CD4-positive, alpha-beta memory T cell (primary cell): ENCODE data around the gene NAB1. TPM values are rescaled to one million over a fixed set of nuclear protein-coding genes. Genes with fewer than 3 reads are reported as not detected.

Experiments
- CTCF ChIA-PET: fragments of 350-600 bp; sonication (Branson Sonifier 250); formaldehyde crosslinking; loops from one replicate; lab custom pipeline; 2021; ENCODE audit warnings: inconsistent platforms; ENCODE audit not compliant: partially characterized antibody; lab: Charles Lee
- POLR2A ChIA-PET: fragments of 350-600 bp; sonication (Branson Sonifier 250); formaldehyde crosslinking; loops from one replicate; lab custom pipeline; 2021; ENCODE audit not compliant: partially characterized antibody; lab: Charles Lee
- DNase-seq, 5 donors: peaks; one replicate each; pipeline versions ENCODE4 v3.0.0 to v3.0.0-alpha.2; 2020 to 2022; ENCODE audit warnings: mixed read lengths in 1 of 5
- H3K27ac ChIP-seq: one replicate; pipeline ENCODE4 v1.7.0; 2013; ENCODE audit warnings: low read depth, low read length
- H3K27me3 ChIP-seq: 2 replicates; pipeline ENCODE4 v1.7.0; 2013; ENCODE audit warnings: mild to moderate bottlenecking, low read length, moderate library complexity; ENCODE audit not compliant: insufficient read depth
- H3K36me3 ChIP-seq: 2 replicates; pipeline ENCODE4 v1.7.0; 2013; ENCODE audit warnings: mild to moderate bottlenecking, low read length, moderate library complexity; ENCODE audit not compliant: insufficient read depth
- H3K4me1 ChIP-seq: 2 replicates; pipeline ENCODE4 v1.7.0; 2013; ENCODE audit warnings: mild to moderate bottlenecking, low read length, moderate library complexity; ENCODE audit not compliant: insufficient read depth
- H3K4me3 ChIP-seq, 2 donors: one replicate each; pipeline ENCODE4 v1.7.0; 2013; ENCODE audit warnings: low read length in 2 of 2, mild to moderate bottlenecking in 1 of 2
- H3K9me3 ChIP-seq, 2 donors: one replicate each; pipeline ENCODE4 v1.7.0; 2013; ENCODE audit warnings: low read length in 2 of 2, control low read depth in 1 of 2; ENCODE audit not compliant: control insufficient read depth in 1 of 2
- H3K27ac Mint-ChIP-seq, 7 donors: one replicate each; pipeline ENCODE4 v1.8.0; 2020 to 2021; ENCODE audit warnings: mixed read lengths in 7 of 7, mild to moderate bottlenecking in 6 of 7, inconsistent platforms in 3 of 7, moderate library complexity in 3 of 7
- H3K27me3 Mint-ChIP-seq, 2 donors: one replicate each; pipeline ENCODE4 v1.8.0; 2020 to 2021; ENCODE audit warnings: mixed read lengths in 2 of 2
- H3K36me3 Mint-ChIP-seq, 2 donors: one replicate each; pipeline ENCODE4 v1.8.0; 2020 to 2021; ENCODE audit warnings: mixed read lengths in 2 of 2, inconsistent platforms in 1 of 2, mild to moderate bottlenecking in 1 of 2
- H3K4me1 Mint-ChIP-seq, 4 donors: one replicate each; pipeline ENCODE4 v1.8.0; 2020 to 2021; ENCODE audit warnings: mixed read lengths in 4 of 4, mild to moderate bottlenecking in 1 of 4
- H3K4me3 Mint-ChIP-seq, 8 donors: one replicate each; pipeline ENCODE4 v1.8.0; 2020 to 2021; ENCODE audit warnings: mixed read lengths in 8 of 8, mild to moderate bottlenecking in 7 of 8, moderate library complexity in 6 of 8, inconsistent platforms in 3 of 8
- H3K9me3 Mint-ChIP-seq, 8 donors: one replicate each; pipeline ENCODE4 v1.8.0; 2020 to 2021; ENCODE audit warnings: mixed read lengths in 8 of 8, mild to moderate bottlenecking in 5 of 8, inconsistent platforms in 3 of 8, moderate library complexity in 1 of 8
- intact Hi-C: fragments of 100-400 bp; cut with micrococcal nuclease; formaldehyde crosslinking; loops from one replicate; pipeline ENCODE4 v1.15.1; 2023
- polyA plus RNA-seq, 2 donors: library from polyadenylated mRNA; unstranded; fragments of 300-500 nt; fragmentation: Illumina TruSeq; gene quantifications; one replicate each; pipeline ENCODE4 v1.2.3, GENCODE V29; 2021
- total RNA-seq, 2 experiments: library from RNA; stranded (reverse); gene quantifications; one replicate each; pipeline ENCODE4 v1.2.3, GENCODE V29; 2021

Gene NAB1
- total and polyA plus RNA-seq, 4 experiments from 2014 or later = 2.8 to 30.7 (median 13.9) TPM

- H3K27ac Mint-ChIP-seq = peak overlapping the region in 5 of 7 donors; percentile 18 to 59 (median 30)
These were observed 2.5 kb downstream of the NAB1 start for GRCh38 chr2:190651413-190651812.

GRCh38 chr2:190653231-190653630 lies 4.3 kb downstream of the NAB1 start:
- DNase-seq = no peak
- peaks cover 69% of the 10 kb centered on the region for H3K4me1 ChIP-seq
- POLR2A ChIA-PET = no interaction called here
- no peak overlapping the region for H3K27ac ChIP-seq
- no peaks in the 10 kb centered on the region for H3K27me3 Mint-ChIP-seq
- no peaks in the 10 kb centered on the region for H3K9me3 ChIP-seq
- peaks cover 21 to 54% (median 33%) of the 10 kb centered on the region in 4 donors for H3K4me1 Mint-ChIP-seq
- H3K4me3 Mint-ChIP-seq = no peak overlapping the region
- no peak overlapping the region for H3K4me3 ChIP-seq
- intact Hi-C loops = loop anchor here (10.0 kb wide), 1 partner anchor 1022 kb away; the partner anchor contains the start of gene NABP1
- no peak overlapping the region for H3K27ac Mint-ChIP-seq
- no peaks in the 10 kb centered on the region for H3K36me3 ChIP-seq
- CTCF ChIA-PET = interaction anchor here (0.6 to 4.4 kb wide), 2 partner anchors 27 to 198 kb away, joined by 3 to 51 read pairs; no protein-coding TSS in a partner anchor
- H3K27me3 ChIP-seq = no peaks in the 10 kb centered on the region
- peaks cover 0 to 7% of the 10 kb centered on the region in 2 donors for H3K36me3 Mint-ChIP-seq
- no peaks in the 10 kb centered on the region for H3K9me3 Mint-ChIP-seq

More at GRCh38 chr2:190651413-190651812, 2.5 kb downstream of the NAB1 start:
- Histone ChIP-seq H3K9me3 (no peaks in the 10 kb centered on the region), H3K27ac (peak overlapping the region; percentile 80), H3K4me1 (peaks cover 56% of the 10 kb centered on the region), H3K4me3 (no peak overlapping the region), H3K36me3 (no peaks in the 10 kb centered on the region), H3K27me3 (no peaks in the 10 kb centered on the region)
- POLR2A ChIA-PET = interaction anchor here (0.9 to 2.2 kb wide), 6 partner anchors 8 to 244 kb away, joined by 3 to 20 read pairs (median 7); partner anchors contain the start of gene NEMP2
- Mint-ChIP-seq H3K4me3 (peak overlapping the region in 7 of 8 donors; percentile 7 to 94 (median 37)), H3K4me1 (peaks cover 20 to 53% (median 29%) of the 10 kb centered on the region in 4 donors), H3K9me3 (no peaks in the 10 kb centered on the region), H3K27me3 (no peaks in the 10 kb centered on the region), H3K36me3 (peaks cover 0 to 9% of the 10 kb centered on the region in 2 donors)
- intact Hi-C loops = loop anchor here (10.0 kb wide), 1 partner anchor 1023 kb away; the partner anchor contains the start of gene NABP1
- DNase-seq = no peak
- CTCF ChIA-PET = interaction anchor here (0.9 to 4.4 kb wide), 4 partner anchors 11 to 244 kb away, joined by 3 to 51 read pairs (median 4); partner anchors contain the start of gene MFSD6

GRCh38 chr2:190653931-190654330 lies 5.0 kb downstream of the NAB1 start:
- no peak overlapping the region for H3K4me3 ChIP-seq
- no peaks in the 10 kb centered on the region for H3K36me3 ChIP-seq
- H3K9me3 ChIP-seq = no peaks in the 10 kb centered on the region
- intact Hi-C loops = loop anchor here (10.0 kb wide), 1 partner anchor 1021 kb away; the partner anchor contains the start of gene NABP1
- POLR2A ChIA-PET = no interaction called here
- H3K27ac ChIP-seq = no peak overlapping the region
- H3K4me1 ChIP-seq = peaks cover 76% of the 10 kb centered on the region
- CTCF ChIA-PET = interaction anchor here (1.0 to 4.4 kb wide), 3 partner anchors 26 to 120 kb away, joined by 3 to 51 read pairs (median 14); no protein-coding TSS in a partner anchor
- Mint-ChIP-seq H3K27me3 (no peaks in the 10 kb centered on the region), H3K4me3 (no peak overlapping the region), H3K36me3 (peaks cover 0 to 7% of the 10 kb centered on the region in 2 donors), H3K9me3 (no peaks in the 10 kb centered on the region), H3K27ac (no peak overlapping the region), H3K4me1 (peaks cover 24 to 56% (median 39%) of the 10 kb centered on the region in 4 donors)
- no peak for DNase-seq
- H3K27me3 ChIP-seq = no peaks in the 10 kb centered on the region

- CTCF ChIA-PET = interaction anchor here (0.8 to 2.5 kb wide), 4 partner anchors 9 to 121 kb away, joined by 3 to 14 read pairs (median 3); no protein-coding TSS in a partner anchor
These were observed 6.2 kb downstream of the NAB1 start for GRCh38 chr2:190655113-190655512.

GRCh38 chr2:190655570-190655969 lies 6.7 kb downstream of the NAB1 start:
- Mint-ChIP-seq H3K9me3 (no peaks in the 10 kb centered on the region), H3K36me3 (peaks cover 0 to 6% of the 10 kb centered on the region in 2 donors), H3K27me3 (no peaks in the 10 kb centered on the region), H3K27ac (no peak overlapping the region), H3K4me3 (no peak overlapping the region), H3K4me1 (peaks cover 25 to 47% (median 37%) of the 10 kb centered on the region in 4 donors)
- Histone ChIP-seq H3K4me3 (no peak overlapping the region), H3K27me3 (no peaks in the 10 kb centered on the region), H3K4me1 (peaks cover 74% of the 10 kb centered on the region), H3K9me3 (no peaks in the 10 kb centered on the region), H3K36me3 (no peaks in the 10 kb centered on the region), H3K27ac (no peak overlapping the region)
- POLR2A ChIA-PET = interaction anchor here (1.2 to 1.4 kb wide), 3 partner anchors 13 to 122 kb away, joined by 3 to 4 read pairs (median 3); no protein-coding TSS in a partner anchor
- no peak for DNase-seq
- CTCF ChIA-PET = interaction anchor here (0.9 to 2.5 kb wide), 3 partner anchors 23 to 42 kb away, joined by 3 to 14 read pairs (median 3); no protein-coding TSS in a partner anchor
- intact Hi-C loops = loop anchor here (10.0 kb wide), 1 partner anchor 1019 kb away; the partner anchor contains the start of gene NABP1

More at GRCh38 chr2:190655113-190655512, 6.2 kb downstream of the NAB1 start:
- DNase-seq = no peak
- H3K27ac ChIP-seq = no peak overlapping the region
- no peaks in the 10 kb centered on the region for H3K9me3 Mint-ChIP-seq
- H3K36me3 Mint-ChIP-seq = peaks cover 0 to 4% of the 10 kb centered on the region in 2 donors
- H3K27ac Mint-ChIP-seq = no peak overlapping the region
- H3K27me3 ChIP-seq = no peaks in the 10 kb centered on the region
- H3K4me1 Mint-ChIP-seq = peaks cover 26 to 52% (median 39%) of the 10 kb centered on the region in 4 donors
- no peak overlapping the region for H3K4me3 ChIP-seq
- H3K4me3 Mint-ChIP-seq = no peak overlapping the region
- no peaks in the 10 kb centered on the region for H3K27me3 Mint-ChIP-seq
- no peaks in the 10 kb centered on the region for H3K36me3 ChIP-seq
- POLR2A ChIA-PET = interaction anchor here (1.2 kb wide), 1 partner anchor 121 kb away, joined by 4 read pairs; no protein-coding TSS in a partner anchor
- H3K4me1 ChIP-seq = peaks cover 76% of the 10 kb centered on the region
- intact Hi-C loops = loop anchor here (10.0 kb wide), 1 partner anchor 1020 kb away; the partner anchor contains the start of gene NABP1
- H3K9me3 ChIP-seq = no peaks in the 10 kb centered on the region

GRCh38 chr2:190656301-190656700 lies 7.4 kb downstream of the NAB1 start:
- H3K36me3 Mint-ChIP-seq = peaks cover 0 to 7% of the 10 kb centered on the region in 2 donors
- H3K4me3 Mint-ChIP-seq = peak overlapping the region in 1 of 8 donors; percentile 23
- no peak for DNase-seq
- intact Hi-C loops = loop anchor here (10.0 kb wide), 1 partner anchor 1018 kb away; the partner anchor contains the start of gene NABP1
- H3K9me3 Mint-ChIP-seq = no peaks in the 10 kb centered on the region
- H3K27ac ChIP-seq = no peak overlapping the region
- peaks cover 74% of the 10 kb centered on the region for H3K4me1 ChIP-seq
- CTCF ChIA-PET = interaction anchor here (0.9 to 2.5 kb wide), 4 partner anchors 10 to 43 kb away, joined by 3 to 14 read pairs (median 4); no protein-coding TSS in a partner anchor
- no peaks in the 10 kb centered on the region for H3K36me3 ChIP-seq
- H3K27me3 Mint-ChIP-seq = no peaks in the 10 kb centered on the region
- H3K9me3 ChIP-seq = no peaks in the 10 kb centered on the region
- H3K4me1 Mint-ChIP-seq = peaks cover 24 to 44% (median 35%) of the 10 kb centered on the region in 4 donors
- POLR2A ChIA-PET = interaction anchor here (1.2 to 1.4 kb wide), 4 partner anchors 8 to 122 kb away, joined by 3 to 4 read pairs (median 4); partner anchors contain the start of gene NAB1
- H3K27ac Mint-ChIP-seq = peak overlapping the region in 1 of 7 donors; percentile 20
- H3K4me3 ChIP-seq = no peak overlapping the region
- no peaks in the 10 kb centered on the region for H3K27me3 ChIP-seq
